RWPE1 (cell line): Measurements from ENCODE around the gene CNOT2.

Experiments
- CTCF ChIA-PET: fragments of 350-600 bp; sonication (Branson Sonifier 250); formaldehyde crosslinking; extraction: SDS; loops from one replicate; lab custom pipeline; 2021; lab: Yijun Ruan, JAX
- POLR2A ChIA-PET: fragments of 400-600 bp; formaldehyde crosslinking; extraction: SDS; loops from one replicate; lab custom pipeline; 2020; ENCODE audit warnings: antibody characterized with exemption; ENCODE audit not compliant: low non-redundant PET; lab: Yijun Ruan, JAX
- DNase-seq: peaks from one replicate; pipeline ENCODE4 v3.0.0; 2012; ENCODE audit warnings: low spot score
- H3K27ac ChIP-seq: fragments of 450-650 bp; 2 replicates; pipeline ENCODE4 v1.5.1; 2017
- CTCF ChIP-seq: fragments of 450-650 bp; conservative IDR thresholded peaks from 2 replicates; pipeline ENCODE4 v1.5.1; 2017; ENCODE audit warnings: low read depth, mild to moderate bottlenecking

The CNOT2 gene

DNA sequence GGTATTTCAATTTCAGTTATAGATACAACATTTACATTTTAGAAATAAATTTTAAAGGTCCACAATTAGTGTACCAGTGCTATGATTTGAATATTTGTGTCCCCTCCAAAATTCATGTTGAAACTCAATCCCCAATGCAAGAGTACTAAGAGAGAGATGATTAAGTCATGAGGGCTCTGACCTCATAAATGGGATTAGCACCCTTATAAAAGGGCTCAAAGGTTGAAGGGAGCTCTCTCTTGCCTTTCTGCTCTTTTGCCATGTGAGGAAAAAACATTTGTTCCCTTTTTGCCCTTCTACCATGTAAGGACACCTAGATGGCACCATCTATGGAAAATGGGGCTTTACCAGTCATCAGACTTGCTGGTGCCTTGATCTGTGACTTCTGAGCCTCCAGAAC lies 25.8 kb upstream of the CNOT2 start:
- TF ChIP-seq CTCF: no peak
- ChIA-PET CTCF (interaction anchor here (0.7 kb wide), 1 partner anchor 376 kb away, joined by 3 read pairs; no protein-coding TSS in a partner anchor), POLR2A (no interaction called here)
- no peak overlapping the region for H3K27ac ChIP-seq
- no peak for DNase-seq

DNA sequence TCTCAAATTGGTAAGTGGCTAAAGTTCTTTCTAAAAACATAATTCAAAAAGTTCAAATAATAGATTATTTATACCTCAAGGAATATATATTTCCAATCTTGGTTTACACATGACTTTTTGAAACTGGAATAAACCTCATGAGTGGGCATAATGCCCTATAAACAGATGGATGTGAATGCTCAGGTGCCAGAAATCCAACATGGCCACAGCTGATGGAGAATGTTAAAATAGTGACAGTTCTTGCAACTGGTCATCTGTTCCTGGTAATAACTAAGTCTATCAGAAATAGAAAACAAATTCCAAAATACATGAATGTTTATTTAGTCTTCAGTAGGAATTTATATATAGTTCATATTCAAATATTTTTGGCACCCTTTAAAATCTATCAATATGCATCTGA lies 21.6 kb upstream of the CNOT2 start:
- POLR2A ChIA-PET: no interaction called here
- TF ChIP-seq CTCF: no peak
- DNase-seq: no peak
- no peak overlapping the region for H3K27ac ChIP-seq
- CTCF ChIA-PET: no interaction called here

- POLR2A ChIA-PET: no interaction called here
- no peak for TF ChIP-seq CTCF
- H3K27ac ChIP-seq: no peak overlapping the region
- CTCF ChIA-PET: no interaction called here
- DNase-seq: no peak
These were observed 15.3 kb upstream of the CNOT2 start for GRCh38 chr12:70227911-70228310.

DNA sequence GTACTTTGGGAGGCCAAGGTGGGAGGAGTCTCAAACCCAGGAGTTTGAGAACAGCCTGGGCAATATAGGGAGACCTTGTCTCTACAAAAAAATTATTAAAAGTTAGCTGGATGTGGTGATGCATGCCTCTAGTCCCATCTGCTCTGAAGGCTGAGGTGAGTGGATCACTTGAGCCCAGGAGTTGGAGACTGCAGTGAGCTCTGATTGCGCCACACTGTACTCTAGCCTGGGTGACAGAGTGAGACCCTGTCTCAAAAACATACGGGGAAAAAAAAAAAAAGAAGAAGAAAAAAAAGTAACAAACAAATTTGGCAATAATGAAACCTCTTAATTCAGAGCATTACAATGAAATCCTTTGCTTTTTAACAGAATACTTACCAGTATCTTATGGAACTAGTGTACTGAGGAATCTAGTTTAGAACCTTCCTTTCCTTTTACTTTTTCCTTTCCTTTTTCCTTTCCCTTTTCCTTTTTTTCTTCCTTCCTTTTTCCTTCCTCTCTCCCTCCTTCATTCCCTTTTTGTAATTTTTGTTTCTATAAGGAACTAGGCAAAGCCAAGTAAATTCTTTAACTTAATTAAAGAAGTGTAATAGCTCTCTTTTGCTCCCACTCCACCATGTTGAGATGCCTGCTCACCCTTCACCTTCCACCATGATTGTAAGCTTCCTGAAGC lies 12.2 kb upstream of the CNOT2 start:
- CTCF ChIA-PET: interaction anchor here (0.5 to 0.6 kb wide), 2 partner anchors 292 to 318 kb away, joined by 3 read pairs; no protein-coding TSS in a partner anchor
- DNase-seq: no peak
- TF ChIP-seq CTCF: no peak
- no peak overlapping the region for H3K27ac ChIP-seq
- POLR2A ChIA-PET: no interaction called here

DNA sequence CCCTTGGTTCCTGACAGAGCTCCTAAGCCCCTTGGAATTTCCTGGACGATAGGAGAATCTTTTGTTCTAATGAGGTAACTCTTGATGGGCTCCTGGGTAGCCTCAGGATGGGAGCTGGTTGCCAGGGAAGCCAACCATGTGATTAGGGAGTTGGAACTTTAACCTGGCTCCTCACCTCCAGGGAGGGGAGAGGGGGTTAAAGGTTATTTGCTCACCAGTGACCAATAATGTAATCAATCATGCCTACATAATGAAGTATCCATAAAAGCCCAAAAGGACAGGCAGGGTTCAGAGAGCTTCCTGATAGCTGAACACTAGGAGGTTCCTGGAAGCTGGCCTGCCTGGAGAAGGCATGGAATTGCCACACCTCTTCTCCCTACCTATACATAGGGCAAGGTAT lies 6.2 kb upstream of the CNOT2 start:
- POLR2A ChIA-PET: interaction anchor here (0.7 kb wide), 1 partner anchor 287 kb away, joined by 3 read pairs; no protein-coding TSS in a partner anchor

GRCh38 chr12:70240673-70241072 lies 2.6 kb upstream of the CNOT2 start:
- ChIA-PET CTCF (no interaction called here), POLR2A (no interaction called here)
- DNase-seq: no peak
- TF ChIP-seq CTCF: no peak
- H3K27ac ChIP-seq: no peak overlapping the region

More for the DNA sequence above, 6.2 kb upstream of the CNOT2 start:
- no peak overlapping the region for H3K27ac ChIP-seq
- TF ChIP-seq CTCF: no peak
- CTCF ChIA-PET: no interaction called here
- no peak for DNase-seq
